ENCODE results near the gene VKORC1.

- TF ChIP-seq EZH2 (IDR thresholded peaks at IDR 0.05; ENCODE audit: borderline replicate concordance): no peak
- no peak for TF ChIP-seq CTCF (IDR thresholded peaks at IDR 0.05; ENCODE audit: poor library complexity)
- TF ChIP-seq EZH2phosphoT487 (IDR thresholded peaks at IDR 0.05; ENCODE audit: low read depth, severe bottlenecking, unreplicated experiment): no peak
Measured at GRCh38 chr16:31084584-31085302, 9.9 kb downstream of the VKORC1 start.
